OCI-LY1 (cell line): ENCODE data around the gene CDA.

ENCODE experiments used
- H2AFZ ChIP-seq: fragments of 200-600 bp; sonication (generic), shearing (Covaris generic); 2 replicates; pipeline ENCODE4 v1.6.0; 2014; ENCODE audit warnings: antibody characterized with exemption, mild to moderate bottlenecking, low read length
- H3F3A ChIP-seq: fragments of 200-600 bp; sonication (generic), shearing (Covaris generic); 2 replicates; pipeline ENCODE4 v1.6.0; 2014; ENCODE audit warnings: mild to moderate bottlenecking, antibody characterized with exemption, low read length, moderate library complexity; ENCODE audit not compliant: insufficient read depth
- H3K27ac ChIP-seq: fragments of 200-600 bp; sonication (generic); 2 replicates; pipeline ENCODE4 v1.5.1; 2014; ENCODE audit warnings: low read length, mixed run types, mild to moderate bottlenecking, low read depth; ENCODE audit not compliant: poor library complexity, severe bottlenecking
- H3K27me3 ChIP-seq: fragments of 200-600 bp; sonication (generic); 2 replicates; pipeline ENCODE4 v1.6.0; 2014; ENCODE audit warnings: antibody characterized with exemption, mild to moderate bottlenecking, low read length, moderate library complexity; ENCODE audit not compliant: insufficient read depth
- H3K36me3 ChIP-seq: fragments of 200-600 bp; sonication (generic); 2 replicates; pipeline ENCODE4 v1.6.1; 2014; ENCODE audit warnings: mild to moderate bottlenecking, antibody characterized with exemption, low read length, moderate library complexity, mixed read lengths; ENCODE audit not compliant: insufficient read depth
- H3K4me1 ChIP-seq: fragments of 200-600 bp; sonication (generic); 2 replicates; pipeline ENCODE4 v1.5.1; 2014; ENCODE audit warnings: mild to moderate bottlenecking, low read length, moderate library complexity; ENCODE audit not compliant: insufficient read depth, severe bottlenecking
- H3K4me2 ChIP-seq: fragments of 200-600 bp; sonication (generic), shearing (Covaris generic); 2 replicates; pipeline ENCODE4 v1.6.1; 2014; ENCODE audit warnings: low read length
- H3K4me3 ChIP-seq: fragments of 200-600 bp; sonication (generic); 2 replicates; pipeline ENCODE4 v1.5.1; 2014; ENCODE audit warnings: low read length, low read depth, mild to moderate bottlenecking, mixed read lengths; ENCODE audit not compliant: poor library complexity, severe bottlenecking
- H3K79me2 ChIP-seq: fragments of 200-600 bp; shearing (Covaris generic); 2 replicates; pipeline ENCODE4 v1.6.1; 2016; ENCODE audit warnings: mixed run types, low read length, mixed read lengths; ENCODE audit not compliant: insufficient read depth
- H3K9ac ChIP-seq: fragments of 200-600 bp; sonication (generic), shearing (Covaris generic); 2 replicates; pipeline ENCODE4 v1.6.1; 2014; ENCODE audit warnings: mild to moderate bottlenecking, low read length, mixed read lengths
- H3K9me2 ChIP-seq: fragments of 200-600 bp; sonication (generic), shearing (Covaris generic); 2 replicates; pipeline ENCODE4 v1.6.1; 2014; ENCODE audit warnings: low read depth, mild to moderate bottlenecking, low read length, mixed read lengths
- H3K9me3 ChIP-seq: fragments of 200-600 bp; shearing (Covaris generic); 2 replicates; pipeline ENCODE4 v1.6.1; 2014; ENCODE audit warnings: low read length, mixed read lengths
- H4K20me1 ChIP-seq: fragments of 200-600 bp; sonication (generic), shearing (Covaris generic); 2 replicates; pipeline ENCODE4 v1.6.0; 2016; ENCODE audit warnings: mild to moderate bottlenecking, low read length; ENCODE audit not compliant: insufficient read depth
- EZH2 ChIP-seq: fragments of 200-600 bp; sonication (generic), shearing (Covaris generic); IDR thresholded peaks from 2 replicates; pipeline ENCODE4 v1.8.0; 2017; ENCODE audit warnings: borderline replicate concordance, mixed run types, mild to moderate bottlenecking, antibody characterized with exemption, low read length, moderate library complexity, mixed read lengths
- TF ChIP-seq, protein P1 (sequence below): fragments of 200-600 bp; sonication (generic), shearing (Covaris generic); IDR thresholded peaks from 2 replicates; pipeline ENCODE4 v1.5.1; 2017; ENCODE audit warnings: mild to moderate bottlenecking, antibody characterized with exemption, low read length, moderate library complexity, mixed read lengths

Gene CDA

DNA sequence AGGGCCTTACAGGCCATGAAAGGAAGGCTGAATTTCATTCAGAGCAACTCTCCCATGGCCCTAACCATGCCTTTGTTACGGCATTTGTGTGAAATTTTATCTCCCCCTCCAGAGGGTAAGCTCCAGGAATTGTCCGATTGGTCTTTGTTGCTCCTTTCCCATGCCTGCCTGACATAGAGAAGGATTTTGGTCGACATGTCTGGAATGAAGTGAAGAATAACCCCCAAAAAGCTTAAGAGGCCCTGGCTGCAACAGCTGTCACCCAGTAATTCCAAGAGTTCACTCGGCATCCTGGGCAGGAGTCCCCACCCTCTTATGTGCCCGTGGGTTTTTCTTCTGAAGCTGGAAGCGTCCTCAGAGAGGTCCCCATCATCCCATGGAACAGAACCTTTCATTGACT is 20.6 kb downstream of the CDA start:
- no peaks in the 10 kb centered on the region; the same call in 1 of the 2 replicates for H3K27me3 ChIP-seq
- H4K20me1 ChIP-seq: no peaks in the 10 kb centered on the region
- no peaks in the 10 kb centered on the region for H3K9me3 ChIP-seq
- H3K27ac ChIP-seq: no peak overlapping the region
- H3K4me1 ChIP-seq: no peaks in the 10 kb centered on the region
- H3K4me2 ChIP-seq: no peak overlapping the region
- no peak overlapping the region for H3K9ac ChIP-seq
- no peaks in the 10 kb centered on the region for H3F3A ChIP-seq
- H3K9me2 ChIP-seq: no peaks in the 10 kb centered on the region
- no peaks in the 10 kb centered on the region for H3K36me3 ChIP-seq
- H3K79me2 ChIP-seq: no peaks in the 10 kb centered on the region
- no peak overlapping the region for H2AFZ ChIP-seq
- H3K4me3 ChIP-seq: no peak overlapping the region
- TF ChIP-seq EZH2: no peak
- TF ChIP-seq, protein P1, sequence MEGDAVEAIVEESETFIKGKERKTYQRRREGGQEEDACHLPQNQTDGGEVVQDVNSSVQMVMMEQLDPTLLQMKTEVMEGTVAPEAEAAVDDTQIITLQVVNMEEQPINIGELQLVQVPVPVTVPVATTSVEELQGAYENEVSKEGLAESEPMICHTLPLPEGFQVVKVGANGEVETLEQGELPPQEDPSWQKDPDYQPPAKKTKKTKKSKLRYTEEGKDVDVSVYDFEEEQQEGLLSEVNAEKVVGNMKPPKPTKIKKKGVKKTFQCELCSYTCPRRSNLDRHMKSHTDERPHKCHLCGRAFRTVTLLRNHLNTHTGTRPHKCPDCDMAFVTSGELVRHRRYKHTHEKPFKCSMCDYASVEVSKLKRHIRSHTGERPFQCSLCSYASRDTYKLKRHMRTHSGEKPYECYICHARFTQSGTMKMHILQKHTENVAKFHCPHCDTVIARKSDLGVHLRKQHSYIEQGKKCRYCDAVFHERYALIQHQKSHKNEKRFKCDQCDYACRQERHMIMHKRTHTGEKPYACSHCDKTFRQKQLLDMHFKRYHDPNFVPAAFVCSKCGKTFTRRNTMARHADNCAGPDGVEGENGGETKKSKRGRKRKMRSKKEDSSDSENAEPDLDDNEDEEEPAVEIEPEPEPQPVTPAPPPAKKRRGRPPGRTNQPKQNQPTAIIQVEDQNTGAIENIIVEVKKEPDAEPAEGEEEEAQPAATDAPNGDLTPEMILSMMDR: no peak

GRCh38 chr1:20610970-20611369 is 22.1 kb downstream of the CDA start:
- Histone ChIP-seq H3K9ac (no peak overlapping the region), H4K20me1 (no peaks in the 10 kb centered on the region), H3K9me3 (no peaks in the 10 kb centered on the region), H3K79me2 (no peaks in the 10 kb centered on the region), H3K4me2 (no peak overlapping the region), H3K27ac (no peak overlapping the region), H3F3A (no peaks in the 10 kb centered on the region), H3K4me1 (no peaks in the 10 kb centered on the region), H3K36me3 (no peaks in the 10 kb centered on the region), H2AFZ (no peak overlapping the region), H3K9me2 (no peaks in the 10 kb centered on the region), H3K4me3 (no peak overlapping the region), H3K27me3 (peaks cover 6% of the 10 kb centered on the region)
- TF ChIP-seq, protein P1: no peak
- no peak for TF ChIP-seq EZH2

GRCh38 chr1:20611652-20612051 is 22.8 kb downstream of the CDA start:
- no peaks in the 10 kb centered on the region for H4K20me1 ChIP-seq
- H3F3A ChIP-seq: no peaks in the 10 kb centered on the region
- H3K4me3 ChIP-seq: no peak overlapping the region
- H2AFZ ChIP-seq: no peak overlapping the region
- TF ChIP-seq EZH2: no peak
- TF ChIP-seq, protein P1: no peak
- H3K27ac ChIP-seq: no peak overlapping the region
- H3K36me3 ChIP-seq: no peaks in the 10 kb centered on the region
- peaks cover 7% of the 10 kb centered on the region for H3K27me3 ChIP-seq
- H3K9me2 ChIP-seq: no peaks in the 10 kb centered on the region
- no peaks in the 10 kb centered on the region for H3K4me1 ChIP-seq
- no peak overlapping the region for H3K9ac ChIP-seq
- H3K4me2 ChIP-seq: no peak overlapping the region
- no peaks in the 10 kb centered on the region for H3K9me3 ChIP-seq
- H3K79me2 ChIP-seq: no peaks in the 10 kb centered on the region
